GM21825 (cell line): ENCODE measurements around the gene ADRB2.
"Not testable (repeated sequence)": the region's sequence is repeated elsewhere in the genome, so short reads cannot be mapped to it uniquely, and the experiment has no call there.

Experiments
- ATAC-seq: cut with Tn5 transposase; IDR thresholded peaks from one replicate; pipeline ENCODE4 v1.9.1; 2021; ENCODE audit warnings: mild to moderate bottlenecking, moderate library complexity; ENCODE audit not compliant: unreplicated experiment

ADRB2 gene

GRCh38 chr5:148853868-148854267, 27.5 kb downstream of the ADRB2 start:
- ATAC-seq, result no peak

GRCh38 chr5:148855249-148856008, 29.0 kb downstream of the ADRB2 start:
- no peak for ATAC-seq

GRCh38 chr5:148856009-148856367, 29.6 kb downstream of the ADRB2 start:
- ATAC-seq, result no peak

- ATAC-seq, result no peak
Measured at GRCh38 chr5:148856424-148856823, 30.0 kb downstream of the ADRB2 start.

- ATAC-seq, result no peak
Measured at GRCh38 chr5:148857474-148857873, 31.1 kb downstream of the ADRB2 start.

- ATAC-seq, result no peak
Measured at GRCh38 chr5:148858106-148858505, 31.7 kb downstream of the ADRB2 start.

GRCh38 chr5:148858547-148858946, 32.1 kb downstream of the ADRB2 start:
- no peak for ATAC-seq

GRCh38 chr5:148859703-148860102, 33.3 kb downstream of the ADRB2 start:
- no peak for ATAC-seq

GRCh38 chr5:148860599-148860998, 34.2 kb downstream of the ADRB2 start:
- no peak for ATAC-seq

- ATAC-seq, result no peak
Measured at GRCh38 chr5:148861088-148861487, 34.7 kb downstream of the ADRB2 start.

- ATAC-seq, result no peak
Measured at GRCh38 chr5:148861696-148862095, 35.3 kb downstream of the ADRB2 start.

- no peak for ATAC-seq
Measured at GRCh38 chr5:148864113-148864841, 37.9 kb downstream of the ADRB2 start.

- ATAC-seq, result no peak
Measured at GRCh38 chr5:148866024-148866423, 39.6 kb downstream of the ADRB2 start.

GRCh38 chr5:148873120-148873519, 46.7 kb downstream of the ADRB2 start:
- ATAC-seq, result no peak

GRCh38 chr5:148873690-148874485, 47.5 kb downstream of the ADRB2 start:
- no peak for ATAC-seq

GRCh38 chr5:148875205-148875875, 48.9 kb downstream of the ADRB2 start:
- no peak for ATAC-seq

GRCh38 chr5:148877436-148877835, 51.0 kb downstream of the ADRB2 start:
- ATAC-seq, result not testable (repeated sequence)
